Stimulated activated CD4-positive, alpha-beta T cell treated with anti-CD3 and anti-CD28 coated beads, Interleukin-2, amount 100 ng/mL, for 24 hours (primary cell): ENCODE data around the gene ZSWIM8.
"Not testable (repeated sequence)": the region's sequence is repeated elsewhere in the genome, so short reads cannot be mapped to it uniquely, and the experiment has no call there.

Source experiments
- DNase-seq, 2 donors: peaks; one replicate each; pipeline ENCODE4 v3.0.0-alpha.2; 2020

ZSWIM8 gene, protein sequence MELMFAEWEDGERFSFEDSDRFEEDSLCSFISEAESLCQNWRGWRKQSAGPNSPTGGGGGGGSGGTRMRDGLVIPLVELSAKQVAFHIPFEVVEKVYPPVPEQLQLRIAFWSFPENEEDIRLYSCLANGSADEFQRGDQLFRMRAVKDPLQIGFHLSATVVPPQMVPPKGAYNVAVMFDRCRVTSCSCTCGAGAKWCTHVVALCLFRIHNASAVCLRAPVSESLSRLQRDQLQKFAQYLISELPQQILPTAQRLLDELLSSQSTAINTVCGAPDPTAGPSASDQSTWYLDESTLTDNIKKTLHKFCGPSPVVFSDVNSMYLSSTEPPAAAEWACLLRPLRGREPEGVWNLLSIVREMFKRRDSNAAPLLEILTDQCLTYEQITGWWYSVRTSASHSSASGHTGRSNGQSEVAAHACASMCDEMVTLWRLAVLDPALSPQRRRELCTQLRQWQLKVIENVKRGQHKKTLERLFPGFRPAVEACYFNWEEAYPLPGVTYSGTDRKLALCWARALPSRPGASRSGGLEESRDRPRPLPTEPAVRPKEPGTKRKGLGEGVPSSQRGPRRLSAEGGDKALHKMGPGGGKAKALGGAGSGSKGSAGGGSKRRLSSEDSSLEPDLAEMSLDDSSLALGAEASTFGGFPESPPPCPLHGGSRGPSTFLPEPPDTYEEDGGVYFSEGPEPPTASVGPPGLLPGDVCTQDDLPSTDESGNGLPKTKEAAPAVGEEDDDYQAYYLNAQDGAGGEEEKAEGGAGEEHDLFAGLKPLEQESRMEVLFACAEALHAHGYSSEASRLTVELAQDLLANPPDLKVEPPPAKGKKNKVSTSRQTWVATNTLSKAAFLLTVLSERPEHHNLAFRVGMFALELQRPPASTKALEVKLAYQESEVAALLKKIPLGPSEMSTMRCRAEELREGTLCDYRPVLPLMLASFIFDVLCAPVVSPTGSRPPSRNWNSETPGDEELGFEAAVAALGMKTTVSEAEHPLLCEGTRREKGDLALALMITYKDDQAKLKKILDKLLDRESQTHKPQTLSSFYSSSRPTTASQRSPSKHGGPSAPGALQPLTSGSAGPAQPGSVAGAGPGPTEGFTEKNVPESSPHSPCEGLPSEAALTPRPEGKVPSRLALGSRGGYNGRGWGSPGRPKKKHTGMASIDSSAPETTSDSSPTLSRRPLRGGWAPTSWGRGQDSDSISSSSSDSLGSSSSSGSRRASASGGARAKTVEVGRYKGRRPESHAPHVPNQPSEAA (N-terminal part only)

DNA sequence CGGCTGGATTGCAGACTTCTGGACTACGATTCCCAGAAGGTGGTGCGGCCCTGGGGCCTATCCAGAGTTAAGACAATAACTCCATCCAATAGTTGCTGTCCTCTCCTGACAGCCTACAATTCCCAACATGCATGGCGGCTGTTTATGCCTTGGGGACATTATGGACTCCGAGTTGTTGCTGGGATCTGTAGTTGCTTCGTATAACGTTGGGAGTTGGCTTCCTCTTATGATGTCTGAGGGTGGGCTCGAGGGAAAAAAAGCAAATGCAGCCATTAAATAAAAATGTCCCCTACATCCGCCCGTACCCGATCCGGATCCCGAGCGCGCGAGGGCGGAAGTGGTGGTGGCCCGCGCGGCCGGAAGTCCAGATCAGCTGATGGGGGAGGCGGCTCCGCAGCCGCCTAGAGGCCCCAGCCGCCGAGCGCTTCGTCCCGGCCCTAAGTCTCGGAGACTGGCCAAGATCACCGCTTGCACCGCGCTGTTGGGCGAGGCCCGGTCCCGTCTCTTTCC lies at the start of gene ZSWIM8:
Gene ZSWIM8 (plus strand): TSS at position 396 of the 510 bp plus-strand sequence. CDS start 273 bp downstream, outside the sequence.
- DNase-seq: peak; percentile 85

DNA sequence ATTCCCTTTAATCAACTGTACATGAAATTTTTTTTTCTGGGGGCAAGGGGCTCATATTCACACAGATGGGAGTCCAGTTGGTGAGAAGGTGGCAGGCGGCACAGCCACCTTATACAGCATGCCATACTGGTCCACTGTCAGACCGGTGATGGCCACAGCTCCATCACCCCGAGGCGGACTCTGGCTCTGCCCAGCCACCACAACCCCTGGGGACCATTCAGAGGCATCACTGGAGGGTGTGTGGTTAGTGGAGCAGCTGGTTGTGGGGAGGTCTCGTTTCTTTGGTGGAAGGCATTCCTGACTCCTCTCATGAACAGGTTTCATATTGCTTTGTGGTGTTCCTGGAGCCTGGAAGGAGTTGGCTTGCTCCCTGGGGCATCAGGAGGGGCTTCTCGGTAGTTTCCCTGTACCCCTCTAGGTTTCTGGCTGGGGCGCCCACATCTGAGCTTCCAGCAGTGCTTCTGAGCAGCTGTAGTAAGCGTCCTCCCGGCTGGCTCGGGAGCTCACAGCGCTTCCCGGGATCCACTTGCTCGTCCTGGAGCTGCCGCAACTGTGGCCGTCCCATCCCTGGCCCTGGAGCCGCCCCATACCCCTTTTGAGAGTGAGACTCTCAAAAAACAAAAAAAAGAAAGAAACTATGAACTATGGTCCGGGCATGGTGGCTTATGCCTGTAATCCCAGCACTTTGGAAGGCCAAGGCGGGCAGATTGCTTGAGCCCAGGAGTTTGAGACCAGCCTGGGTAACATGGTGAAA lies 44.7 kb upstream of the ZSWIM8 start:
- DNase-seq: not testable (repeated sequence)

DNA sequence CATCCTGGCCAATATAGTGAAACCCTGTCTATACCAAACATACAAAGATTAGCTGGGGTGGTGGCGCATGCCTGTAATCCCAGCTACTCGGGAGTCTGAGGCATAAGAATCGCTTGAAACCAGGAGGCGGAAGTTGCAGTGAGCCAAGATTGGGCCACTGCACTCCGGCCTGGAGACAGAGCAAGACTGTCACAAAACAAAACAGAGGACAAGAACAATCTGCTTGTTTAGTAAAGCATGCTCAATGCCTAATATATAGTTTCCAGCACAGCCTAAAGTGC lies 43.0 kb upstream of the ZSWIM8 start:
- DNase-seq: no peak

DNA sequence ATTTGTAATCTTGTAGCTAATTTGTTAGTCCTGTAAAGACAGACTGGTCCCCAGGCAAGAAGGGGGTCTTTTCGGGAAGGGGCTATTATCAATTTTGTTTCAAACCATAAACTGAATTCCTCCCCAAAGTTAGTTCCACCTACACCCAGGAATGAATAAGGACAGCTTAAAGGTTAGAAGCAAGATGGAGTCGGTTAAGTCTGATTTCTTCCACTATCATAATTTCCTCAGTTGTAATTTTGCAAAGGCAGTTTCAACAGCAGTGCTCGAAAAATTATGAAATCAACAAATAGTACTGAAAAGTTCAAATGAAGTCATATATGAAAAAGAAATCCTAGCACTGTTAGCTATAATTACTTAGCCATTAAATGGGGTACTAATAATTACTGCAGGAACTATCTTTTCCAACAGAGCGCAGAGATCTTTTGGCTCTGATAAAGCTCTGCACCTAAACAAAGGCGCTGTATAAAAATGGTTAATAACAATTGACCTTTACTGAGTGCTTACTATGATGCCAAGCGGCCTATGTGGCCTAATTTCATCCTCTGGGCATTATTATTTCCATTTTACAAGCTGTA lies 42.0 kb upstream of the ZSWIM8 start:
- DNase-seq: no peak

DNA sequence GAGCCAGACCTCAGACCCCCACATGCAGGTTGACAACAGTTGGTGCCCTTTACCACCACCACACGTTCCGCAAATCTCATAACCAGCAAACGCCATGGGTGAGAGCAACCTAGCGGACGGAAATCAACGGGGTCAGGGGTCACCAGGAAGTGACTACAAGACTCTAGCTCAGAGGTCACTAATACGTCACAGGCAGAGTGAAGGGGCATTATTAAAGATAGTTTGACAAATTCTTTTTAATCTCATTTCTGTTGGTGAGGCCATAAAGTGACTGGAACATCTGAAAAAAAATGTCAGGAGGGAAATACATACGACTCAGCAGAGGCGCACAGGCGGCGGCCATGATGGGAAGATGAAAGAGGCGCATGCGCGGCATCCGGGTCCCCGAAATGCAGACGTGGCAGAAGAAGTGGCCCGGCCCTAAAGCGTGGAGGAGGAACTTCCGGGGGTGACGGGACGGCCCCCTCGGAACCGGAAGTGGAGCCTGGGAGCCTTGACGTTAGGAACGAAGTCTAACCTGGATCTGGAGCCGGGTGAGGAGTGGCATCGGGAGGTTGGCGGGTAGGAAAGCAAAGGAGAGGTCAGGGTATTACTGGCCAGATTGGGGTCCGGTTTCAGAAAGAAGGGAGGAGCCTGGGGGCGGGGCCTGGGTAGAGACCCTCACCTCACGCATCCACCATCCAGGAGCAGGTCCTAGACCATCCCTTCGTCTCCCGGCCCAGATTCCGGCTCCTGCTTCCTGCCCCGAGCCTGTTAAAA lies 41.3 kb upstream of the ZSWIM8 start, which contains the start of gene SEC24C:
Gene SEC24C (plus strand): TSS at position 468 of the 759 bp plus-strand sequence. CDS start 2,461 bp downstream, outside the sequence.
- DNase-seq: peak; percentile 93 to 95

DNA sequence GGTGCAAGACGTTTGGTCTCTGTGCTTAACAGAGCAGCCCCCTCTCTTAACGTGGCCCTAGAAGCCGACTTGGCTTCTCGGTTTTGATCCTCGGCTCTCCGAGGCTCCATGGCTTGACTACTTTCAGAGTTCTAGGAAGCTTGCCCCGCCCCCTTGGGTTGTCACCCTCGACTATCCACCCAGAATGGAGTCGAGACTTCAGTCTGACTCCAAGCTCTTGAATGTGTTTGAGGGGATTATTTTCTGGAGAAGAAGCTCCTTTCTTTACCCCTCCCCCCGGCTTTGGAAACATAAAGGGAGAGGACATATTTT lies 40.8 kb upstream of the ZSWIM8 start:
- DNase-seq: peak; percentile 74 to 75

DNA sequence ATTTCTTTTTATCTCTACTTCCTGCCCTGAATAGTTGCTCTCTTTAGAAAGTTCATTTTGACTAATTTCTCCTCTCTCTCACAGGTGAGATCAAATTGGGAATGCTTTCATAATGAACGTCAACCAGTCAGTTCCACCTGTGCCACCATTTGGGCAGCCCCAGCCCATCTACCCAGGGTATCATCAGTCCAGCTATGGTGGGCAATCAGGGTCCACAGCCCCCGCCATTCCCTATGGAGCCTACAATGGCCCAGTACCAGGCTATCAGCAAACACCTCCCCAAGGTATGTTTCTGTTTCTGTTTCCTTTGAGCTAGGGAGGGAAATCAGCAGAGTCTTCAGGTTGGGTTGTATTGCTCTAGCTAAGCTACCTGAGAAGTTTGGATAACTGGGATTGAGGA lies 38.7 kb upstream of the ZSWIM8 start:
- no peak for DNase-seq

DNA sequence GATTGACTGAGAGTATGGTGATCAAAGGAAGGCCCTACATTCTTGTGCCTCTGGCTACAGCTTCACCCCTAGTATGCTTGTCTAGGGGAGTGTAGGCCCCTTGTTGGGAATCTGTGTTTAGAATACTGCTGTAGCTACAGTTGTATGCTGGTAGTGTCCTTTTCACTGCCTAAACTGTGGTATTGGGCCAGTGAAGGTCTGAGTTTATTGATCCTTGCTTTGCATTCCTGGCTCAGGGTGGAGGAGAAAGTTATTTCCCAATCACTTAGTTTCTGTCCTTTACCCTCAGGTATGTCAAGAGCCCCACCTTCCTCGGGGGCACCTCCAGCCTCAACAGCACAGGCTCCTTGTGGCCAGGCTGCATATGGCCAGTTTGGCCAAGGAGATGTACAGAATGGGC lies 34.6 kb upstream of the ZSWIM8 start:
- no peak for DNase-seq

DNA sequence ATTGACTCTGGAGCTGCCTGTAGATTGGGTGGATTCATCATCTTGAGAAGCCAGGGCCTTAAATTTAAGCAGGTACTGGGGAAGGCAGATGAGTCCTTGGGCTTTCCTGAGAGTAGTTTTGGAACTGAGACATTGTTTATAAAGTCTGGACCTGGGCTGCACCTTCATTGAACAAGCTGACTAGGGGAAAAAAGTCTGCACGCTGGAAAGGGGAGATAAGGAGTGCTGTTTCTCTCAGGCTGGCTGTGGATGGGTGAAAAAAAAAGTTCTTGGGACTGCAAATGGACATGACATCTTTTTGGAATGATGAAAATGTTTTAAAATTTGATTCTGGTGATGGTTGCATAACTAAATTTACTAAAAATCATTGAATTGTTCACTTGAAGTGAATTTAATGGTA lies 29.2 kb upstream of the ZSWIM8 start:
- no peak for DNase-seq

DNA sequence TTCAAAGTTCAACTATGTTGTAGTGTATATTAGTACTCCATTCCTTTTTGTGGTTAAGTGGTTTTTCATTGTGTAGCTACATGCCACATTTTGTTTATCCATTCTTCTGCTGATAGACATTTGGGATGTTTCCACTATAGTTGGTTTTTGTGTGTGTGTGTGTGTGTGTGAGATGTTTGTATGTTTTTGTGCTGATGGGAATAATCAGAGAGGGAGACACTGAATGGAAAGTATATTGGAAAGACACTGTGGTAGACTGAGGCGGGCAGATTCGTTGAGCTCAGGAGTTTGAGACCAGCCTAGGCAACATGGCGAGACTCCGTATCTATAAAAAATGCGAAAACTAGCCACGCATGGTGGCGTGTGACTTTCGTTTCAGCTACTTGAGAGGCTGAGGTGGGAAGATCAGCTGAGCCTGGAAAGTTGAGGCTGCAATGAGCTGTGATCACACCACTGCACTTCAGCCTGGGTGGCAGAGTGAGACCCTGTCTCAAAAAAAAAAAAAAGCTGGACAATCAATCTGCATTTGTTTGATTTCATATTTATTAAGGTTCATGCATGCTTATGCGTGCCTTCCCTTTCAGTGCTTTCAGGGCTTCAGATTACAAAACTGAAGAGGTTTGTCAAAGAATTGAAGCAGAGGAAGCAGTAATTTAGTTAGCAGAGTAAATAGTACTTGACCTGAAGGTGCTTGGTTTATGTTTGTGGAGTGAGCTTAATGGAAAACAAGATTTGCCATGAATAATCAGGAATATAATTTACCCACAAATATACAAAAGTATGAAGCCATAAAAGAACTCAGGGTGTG lies 26.5 kb upstream of the ZSWIM8 start:
- DNase-seq: no peak

DNA sequence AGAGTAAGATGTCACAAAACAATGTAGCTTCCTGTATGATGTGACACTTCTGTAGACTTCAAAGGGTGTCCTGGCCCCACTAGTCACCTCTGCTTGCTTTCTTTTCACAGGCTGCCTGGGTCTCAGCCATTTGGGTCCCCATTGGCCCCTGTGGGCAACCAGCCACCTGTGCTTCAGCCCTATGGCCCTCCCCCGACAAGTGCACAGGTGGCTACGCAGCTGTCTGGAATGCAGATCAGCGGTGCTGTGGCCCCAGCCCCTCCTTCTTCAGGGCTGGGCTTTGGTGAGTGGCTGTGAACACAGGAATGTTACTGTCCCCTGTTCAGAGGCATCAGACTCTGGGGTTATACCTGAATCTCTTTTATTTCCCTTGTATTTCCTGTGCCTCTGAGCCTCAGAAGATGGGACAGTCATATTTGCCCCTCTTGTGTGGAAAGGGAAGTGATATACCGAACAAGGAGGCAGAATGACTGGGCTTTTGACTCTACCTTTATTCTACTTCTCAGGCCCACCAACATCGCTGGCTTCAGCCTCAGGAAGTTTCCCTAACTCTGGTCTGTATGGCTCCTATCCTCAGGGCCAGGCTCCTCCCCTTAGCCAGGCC lies 25.8 kb upstream of the ZSWIM8 start:
- no peak for DNase-seq

DNA sequence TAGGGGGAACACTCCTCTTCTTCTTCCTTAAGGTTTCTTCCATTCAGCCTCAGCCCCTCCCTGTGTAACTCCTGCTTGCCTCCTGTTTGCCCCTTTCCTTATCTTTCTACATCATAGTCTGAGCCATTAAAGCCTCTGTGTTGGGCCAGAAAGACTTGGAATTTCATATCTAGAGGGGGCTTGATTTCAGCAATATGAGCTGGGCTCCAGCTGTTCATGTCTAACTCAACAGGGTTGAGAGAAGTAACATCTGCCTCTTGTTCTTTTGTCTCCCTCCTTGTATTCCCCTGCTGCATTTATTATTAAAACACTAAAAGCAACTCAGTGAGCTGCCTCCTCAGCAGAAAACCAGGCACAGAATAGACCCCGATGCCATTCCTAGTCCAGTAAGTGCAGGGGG lies 23.6 kb upstream of the ZSWIM8 start:
- DNase-seq: no peak

DNA sequence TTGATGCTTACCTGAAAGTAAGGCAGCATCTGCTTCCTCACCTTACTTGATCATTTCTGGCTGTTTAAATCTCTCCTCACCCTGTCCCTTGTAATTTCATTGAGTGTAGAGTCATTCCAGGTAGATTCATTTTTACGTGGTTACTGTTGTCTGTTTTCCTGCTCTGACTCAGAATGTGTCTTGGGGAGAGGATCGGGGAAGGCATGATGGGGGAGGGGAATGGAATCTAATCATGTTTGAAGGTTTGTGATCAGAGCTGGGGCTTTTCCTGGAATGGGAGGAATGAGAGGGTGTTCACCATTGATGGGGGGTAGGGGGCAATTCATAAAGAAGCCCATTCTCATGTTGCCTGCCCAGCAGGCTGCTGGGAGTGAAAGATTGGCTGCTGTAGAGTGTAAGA lies 22.5 kb upstream of the ZSWIM8 start:
- DNase-seq: no peak

DNA sequence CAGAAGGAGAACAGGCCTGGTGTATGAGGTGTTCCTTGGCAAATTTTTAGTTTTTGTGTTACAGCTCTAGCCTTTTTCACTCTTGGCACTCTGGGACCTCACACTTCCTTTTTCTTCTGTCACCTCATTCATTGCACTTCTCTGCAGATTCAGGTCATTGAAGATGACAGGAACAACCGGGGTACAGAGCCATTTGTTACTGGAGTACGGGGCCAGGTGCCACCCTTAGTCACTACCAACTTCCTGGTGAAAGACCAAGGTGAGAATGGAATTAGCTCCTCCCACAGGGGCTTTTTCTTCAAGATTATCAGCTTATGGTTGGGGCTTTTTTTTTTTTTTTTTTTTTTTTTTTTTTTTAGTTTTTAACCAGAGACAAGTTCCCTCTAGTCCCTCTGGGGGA lies 22.1 kb upstream of the ZSWIM8 start:
- DNase-seq: no peak

DNA sequence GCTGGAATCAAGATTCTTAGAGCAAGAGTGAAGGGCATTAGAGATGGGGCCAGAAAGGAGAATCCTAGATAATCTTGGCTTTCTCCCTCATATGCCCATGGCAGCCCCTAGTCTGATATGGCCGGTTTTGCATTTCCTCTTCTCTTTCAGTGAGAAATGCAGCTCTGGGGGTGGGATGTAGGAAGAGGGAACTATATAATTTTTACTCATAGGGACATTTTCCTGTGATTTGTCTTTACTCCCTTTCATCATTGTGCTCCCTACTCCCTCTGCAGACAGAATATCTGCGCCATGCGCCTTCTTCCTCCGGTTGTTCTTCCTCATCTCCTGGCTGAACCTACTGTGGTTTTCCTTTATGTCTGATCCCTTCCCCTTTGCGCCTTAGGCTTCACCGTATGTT lies 20.3 kb upstream of the ZSWIM8 start:
- DNase-seq: no peak

DNA sequence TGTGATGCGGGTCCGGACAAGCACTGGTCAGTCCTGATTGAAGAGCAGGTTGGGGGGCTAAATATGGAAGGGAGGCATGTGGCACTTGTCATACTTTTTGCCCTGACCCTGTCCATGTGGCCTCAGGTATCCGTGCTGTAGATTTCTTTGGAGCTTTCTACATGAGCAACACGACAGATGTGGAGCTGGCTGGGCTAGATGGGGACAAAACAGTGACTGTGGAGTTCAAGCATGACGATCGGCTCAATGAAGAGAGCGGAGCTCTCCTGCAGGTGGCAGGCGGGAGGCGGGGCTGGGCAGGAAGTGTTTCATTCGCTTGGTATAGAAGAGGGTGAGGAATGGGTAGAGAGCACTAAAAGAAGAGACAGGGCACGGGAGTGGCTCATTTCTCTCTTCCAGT lies 16.5 kb upstream of the ZSWIM8 start:
- peak; percentile 61 to 67 for DNase-seq

DNA sequence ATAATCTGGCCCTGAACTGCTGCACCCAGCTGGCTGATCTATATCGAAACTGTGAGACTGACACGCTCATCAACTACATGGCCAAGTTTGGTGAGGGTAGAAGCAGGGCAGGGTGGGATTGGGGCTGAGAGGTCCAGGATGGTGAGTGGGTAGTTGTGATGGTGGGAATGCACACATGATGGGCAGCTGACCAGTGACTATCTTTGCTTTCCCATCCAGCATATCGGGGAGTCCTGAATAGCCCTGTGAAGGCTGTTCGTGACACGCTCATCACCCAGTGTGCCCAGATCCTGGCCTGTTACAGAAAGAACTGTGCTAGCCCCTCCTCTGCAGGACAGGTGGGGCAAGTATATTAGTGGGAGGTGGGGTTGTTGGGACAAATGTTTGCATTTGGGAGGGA lies 16.0 kb upstream of the ZSWIM8 start:
- DNase-seq: no peak

DNA sequence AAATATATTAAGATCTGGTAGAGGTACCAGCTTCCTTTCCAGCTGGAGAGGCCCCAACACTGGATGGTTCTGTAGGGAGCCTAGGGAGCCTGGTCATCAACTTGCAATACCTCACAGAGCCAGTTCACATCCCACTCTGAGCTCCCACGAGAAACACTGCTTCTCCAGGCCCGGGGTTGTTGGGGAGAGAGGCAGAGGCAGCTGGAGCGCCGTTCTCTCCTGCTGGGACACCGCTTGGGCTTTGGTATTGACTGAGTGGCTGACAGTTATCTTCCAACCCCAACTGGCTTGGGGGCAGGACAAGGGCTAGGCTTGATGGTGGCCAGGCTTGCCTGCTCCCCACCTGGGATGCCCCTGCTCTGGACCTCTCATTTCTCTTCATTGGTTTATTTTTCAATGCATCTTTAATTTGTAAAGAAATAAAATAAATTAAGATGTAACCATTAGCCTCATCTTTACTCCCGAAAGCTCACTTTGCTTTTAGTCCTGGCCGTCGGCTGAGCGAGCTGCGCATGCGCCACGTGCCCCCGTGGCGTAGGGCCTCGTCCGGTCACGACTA lies 13.6 kb upstream of the ZSWIM8 start:
- peak in 1 of 2 donors; percentile 85 for DNase-seq

DNA sequence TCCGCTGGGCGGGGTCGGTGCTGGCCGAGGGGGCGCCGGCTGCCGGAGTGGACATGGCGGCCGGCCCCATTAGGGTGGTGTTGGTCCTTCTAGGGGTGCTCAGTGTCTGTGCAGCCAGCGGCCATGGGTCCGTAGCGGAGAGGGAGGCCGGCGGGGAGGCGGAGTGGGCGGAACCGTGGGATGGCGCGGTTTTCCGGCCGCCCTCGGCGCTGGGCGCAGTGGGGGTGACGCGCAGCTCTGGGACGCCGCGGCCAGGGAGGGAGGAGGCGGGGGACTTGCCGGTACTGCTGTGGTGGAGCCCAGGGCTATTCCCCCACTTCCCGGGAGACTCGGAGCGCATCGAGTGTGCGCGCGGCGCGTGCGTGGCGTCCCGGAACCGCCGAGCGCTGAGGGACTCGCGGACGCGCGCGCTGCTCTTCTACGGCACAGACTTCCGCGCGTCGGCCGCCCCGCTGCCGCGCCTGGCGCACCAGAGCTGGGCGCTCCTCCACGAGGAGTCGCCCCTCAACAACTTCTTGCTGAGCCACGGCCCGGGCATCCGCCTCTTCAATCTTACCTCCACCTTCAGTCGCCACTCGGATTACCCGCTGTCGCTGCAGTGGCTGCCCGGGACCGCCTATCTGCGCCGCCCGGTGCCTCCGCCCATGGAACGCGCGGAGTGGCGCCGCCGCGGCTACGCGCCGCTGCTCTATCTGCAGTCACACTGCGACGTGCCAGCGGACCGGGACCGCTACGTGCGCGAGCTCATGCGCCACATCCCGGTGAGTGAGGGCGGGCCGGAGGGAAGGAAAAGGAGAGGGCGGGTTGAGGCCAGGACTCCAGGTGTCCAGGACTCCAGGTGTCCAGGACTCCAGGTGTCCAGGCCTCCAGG lies 12.9 kb upstream of the ZSWIM8 start:
- DNase-seq: peak; percentile 78 to 84
